ENCODE measurements around the gene GPR39. TPM values are rescaled to one million over a fixed set of nuclear protein-coding genes. Genes with fewer than 3 reads are reported as not detected.

Gene GPR39
- total RNA-seq, 1 experiment from 2014 or later, result 0.50 TPM

DNA sequence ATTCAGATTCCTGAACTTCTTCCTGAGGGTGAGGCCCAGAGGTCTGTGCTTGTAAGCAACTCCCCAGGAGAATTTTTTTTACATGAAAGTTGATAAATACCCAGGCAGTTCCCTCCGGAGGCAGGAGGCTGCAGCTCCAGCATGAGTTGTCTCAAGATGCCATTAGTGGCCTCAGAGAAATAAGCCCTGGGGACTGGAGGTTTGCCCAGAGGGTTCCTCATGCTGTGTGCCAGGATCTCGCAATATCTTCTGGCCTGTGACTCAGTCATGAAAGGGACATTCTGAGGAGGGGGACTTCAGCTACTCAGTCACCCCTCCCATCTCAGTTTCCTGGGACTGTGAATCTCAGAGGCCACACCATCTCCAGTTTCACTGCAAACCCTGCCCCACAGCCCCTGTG lies 203.5 kb downstream of the GPR39 start:
- H3K23ac ChIP-seq (ENCODE audit: insufficient read length, low read depth, low read length), result no peak overlapping the region
- no peak overlapping the region for H3K18ac ChIP-seq (ENCODE audit: insufficient read length, low read depth, low read length)
- no peaks in the 10 kb centered on the region for H3K23me2 ChIP-seq (ENCODE audit: insufficient read length, low read depth, low read length, poor library complexity, severe bottlenecking)
- no peaks in the 10 kb centered on the region for H3K79me1 ChIP-seq (ENCODE audit: insufficient read depth, low read depth, low read length, poor library complexity, severe bottlenecking)
- no peak overlapping the region for H3K9ac ChIP-seq (ENCODE audit: extremely low read depth, insufficient read length, low read length)
- H3K4me1 ChIP-seq (ENCODE audit: insufficient read depth, low read length), result peaks cover 6% of the 10 kb centered on the region; the same call in 1 of the 2 replicates
- H3K14ac ChIP-seq (ENCODE audit: insufficient read depth, low read length), result no peak overlapping the region; the same call in 1 of the 2 replicates
- DNase-seq, result no peak
- no peak overlapping the region for H2AK5ac ChIP-seq (ENCODE audit: insufficient read length, low read length)
- Mint-ChIP-seq H3K27me3 (ENCODE audit: low read depth) (no peaks in the 10 kb centered on the region), H3K27ac (peak overlapping the region in 1 of 3 experiments; percentile 76; a peak in 2 of 7 replicates), H3K4me3 (no peak overlapping the region), H3K4me1 (peaks cover 23 to 33% of the 10 kb centered on the region in 2 experiments), H3K9me3 (peaks cover 1 to 2% of the 10 kb centered on the region in 2 experiments; a peak in 2 of 5 replicates), H3K36me3 (ENCODE audit: insufficient read depth in 1 of 3, low read depth in 3 of 3) (peaks cover 0 to 3% (median 2%) of the 10 kb centered on the region in 3 experiments; a peak in 4 of 7 replicates)
- WGBS (ENCODE audit: extremely low coverage, insufficient read length, low lambda C conversion rate), result no CpG with 5 or more reads among the region's 2 CpGs
- H4K91ac ChIP-seq (ENCODE audit: insufficient read length, low read depth, low read length), result no peak overlapping the region
- no peak overlapping the region for H3K27ac ChIP-seq (ENCODE audit: insufficient read length, low read depth, low read length)
- H2BK5ac ChIP-seq (ENCODE audit: insufficient read length, low read length), result no peak overlapping the region
- H4K5ac ChIP-seq (ENCODE audit: insufficient read length, low read depth, low read length), result no peak overlapping the region
- no peak overlapping the region for H3T11ph ChIP-seq (ENCODE audit: low read length)
- H2BK12ac ChIP-seq (ENCODE audit: insufficient read length, low read depth, low read length), result no peak overlapping the region
- no peak overlapping the region for H2BK20ac ChIP-seq (ENCODE audit: low read depth, low read length, poor library complexity, severe bottlenecking)
- no peak overlapping the region for H2BK15ac ChIP-seq (ENCODE audit: low read depth, low read length)
- no peaks in the 10 kb centered on the region for H3K27me3 ChIP-seq (ENCODE audit: insufficient read depth, low read length)
- H2BK120ac ChIP-seq (ENCODE audit: low read depth, low read length, poor library complexity, severe bottlenecking), result no peak overlapping the region
- no peak overlapping the region for H3K4me2 ChIP-seq (ENCODE audit: insufficient read depth, insufficient read length, low read length)
- H3K56ac ChIP-seq (ENCODE audit: insufficient read length, low read depth, low read length), result no peak overlapping the region
- H2AFZ ChIP-seq (ENCODE audit: low read length), result no peak overlapping the region
- H4K20me1 ChIP-seq (ENCODE audit: control insufficient read depth, insufficient read depth, insufficient read length), result no peaks in the 10 kb centered on the region
- H3K9me3 ChIP-seq (ENCODE audit: control insufficient read depth, low read depth, low read length), result no peaks in the 10 kb centered on the region
- H3K79me2 ChIP-seq (ENCODE audit: insufficient read depth, low read length), result no peaks in the 10 kb centered on the region
- TF ChIP-seq, protein P1, sequence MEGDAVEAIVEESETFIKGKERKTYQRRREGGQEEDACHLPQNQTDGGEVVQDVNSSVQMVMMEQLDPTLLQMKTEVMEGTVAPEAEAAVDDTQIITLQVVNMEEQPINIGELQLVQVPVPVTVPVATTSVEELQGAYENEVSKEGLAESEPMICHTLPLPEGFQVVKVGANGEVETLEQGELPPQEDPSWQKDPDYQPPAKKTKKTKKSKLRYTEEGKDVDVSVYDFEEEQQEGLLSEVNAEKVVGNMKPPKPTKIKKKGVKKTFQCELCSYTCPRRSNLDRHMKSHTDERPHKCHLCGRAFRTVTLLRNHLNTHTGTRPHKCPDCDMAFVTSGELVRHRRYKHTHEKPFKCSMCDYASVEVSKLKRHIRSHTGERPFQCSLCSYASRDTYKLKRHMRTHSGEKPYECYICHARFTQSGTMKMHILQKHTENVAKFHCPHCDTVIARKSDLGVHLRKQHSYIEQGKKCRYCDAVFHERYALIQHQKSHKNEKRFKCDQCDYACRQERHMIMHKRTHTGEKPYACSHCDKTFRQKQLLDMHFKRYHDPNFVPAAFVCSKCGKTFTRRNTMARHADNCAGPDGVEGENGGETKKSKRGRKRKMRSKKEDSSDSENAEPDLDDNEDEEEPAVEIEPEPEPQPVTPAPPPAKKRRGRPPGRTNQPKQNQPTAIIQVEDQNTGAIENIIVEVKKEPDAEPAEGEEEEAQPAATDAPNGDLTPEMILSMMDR (conservative IDR thresholded peaks at IDR 0.05), result no peak
- H4K8ac ChIP-seq (replicated peaks; ENCODE audit: insufficient read length, low read depth, low read length), result no peak overlapping the region
- H3K4ac ChIP-seq (ENCODE audit: low read depth, low read length), result no peak overlapping the region

Measured in H9 (cell line).